Measurements from ENCODE around the gene TBX4.

The TBX4 gene

DNA sequence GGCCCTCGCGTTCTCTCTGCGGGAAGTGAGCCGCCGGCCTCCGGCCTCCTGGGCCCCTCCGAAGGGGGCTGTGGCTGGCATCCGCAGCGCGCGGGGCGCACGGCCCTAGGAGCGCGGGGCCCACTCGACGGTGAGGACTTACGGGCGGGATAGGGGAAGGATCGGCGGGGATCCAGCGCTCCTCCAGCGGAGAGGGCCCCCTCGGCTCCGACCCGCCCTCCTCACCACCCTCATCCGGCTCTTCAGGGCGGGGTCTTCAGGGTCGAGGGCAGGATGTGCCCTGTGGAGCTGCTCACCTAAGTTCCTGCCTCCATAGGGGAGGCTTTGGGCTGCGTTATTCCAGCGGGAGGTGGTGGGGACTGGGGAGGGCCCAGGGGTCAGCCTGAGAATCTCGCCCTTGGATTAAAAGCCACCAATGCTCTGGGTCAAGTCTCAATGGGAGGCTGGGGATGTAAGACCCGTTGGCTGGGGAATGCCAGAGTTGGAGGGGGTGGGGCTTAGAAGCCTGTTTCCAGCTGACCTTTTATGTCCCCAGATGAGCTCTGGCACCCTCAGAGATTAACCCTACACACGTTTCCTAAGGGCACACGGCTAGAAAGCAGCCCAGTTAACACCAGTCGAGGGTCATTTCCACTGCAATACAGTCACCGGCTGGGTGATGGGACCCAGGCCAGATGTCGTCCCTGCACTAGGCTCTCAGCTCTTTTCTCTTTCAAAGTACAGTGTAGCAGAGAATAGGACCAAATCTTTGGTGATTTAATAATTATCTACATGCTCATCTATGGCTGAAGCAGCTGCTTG lies 39.2 kb upstream of the TBX4 start:
- DNase-seq (ENCODE audit: low spot score) = no peak

GRCh38 chr17:61413661-61414126 lies 38.5 kb upstream of the TBX4 start:
- no peak for DNase-seq (ENCODE audit: low spot score)

- no peak for DNase-seq (ENCODE audit: low spot score)
Measured at GRCh38 chr17:61414141-61414935, 37.9 kb upstream of the TBX4 start.

DNA sequence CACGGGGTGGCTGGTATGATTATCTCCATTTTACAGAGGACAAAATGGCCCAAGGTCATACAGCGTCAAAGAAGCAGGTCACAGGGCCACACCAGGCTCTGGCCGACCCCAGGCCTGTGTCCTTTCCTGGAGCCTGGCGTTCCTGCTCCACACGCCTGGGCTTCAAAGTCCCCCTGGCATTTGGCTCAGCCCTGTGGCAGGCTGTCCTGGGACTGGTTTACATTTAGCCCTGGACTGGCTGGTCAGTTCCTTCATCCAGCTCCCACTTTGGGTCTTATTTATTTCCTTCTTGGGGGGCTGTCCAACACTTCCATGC lies 37.3 kb upstream of the TBX4 start:
- no peak for DNase-seq (ENCODE audit: low spot score)

GRCh38 chr17:61415374-61416210 lies 36.6 kb upstream of the TBX4 start:
- no peak for DNase-seq (ENCODE audit: low spot score)

GRCh38 chr17:61416211-61416539 lies 36.0 kb upstream of the TBX4 start:
- no peak for DNase-seq (ENCODE audit: low spot score)

DNA sequence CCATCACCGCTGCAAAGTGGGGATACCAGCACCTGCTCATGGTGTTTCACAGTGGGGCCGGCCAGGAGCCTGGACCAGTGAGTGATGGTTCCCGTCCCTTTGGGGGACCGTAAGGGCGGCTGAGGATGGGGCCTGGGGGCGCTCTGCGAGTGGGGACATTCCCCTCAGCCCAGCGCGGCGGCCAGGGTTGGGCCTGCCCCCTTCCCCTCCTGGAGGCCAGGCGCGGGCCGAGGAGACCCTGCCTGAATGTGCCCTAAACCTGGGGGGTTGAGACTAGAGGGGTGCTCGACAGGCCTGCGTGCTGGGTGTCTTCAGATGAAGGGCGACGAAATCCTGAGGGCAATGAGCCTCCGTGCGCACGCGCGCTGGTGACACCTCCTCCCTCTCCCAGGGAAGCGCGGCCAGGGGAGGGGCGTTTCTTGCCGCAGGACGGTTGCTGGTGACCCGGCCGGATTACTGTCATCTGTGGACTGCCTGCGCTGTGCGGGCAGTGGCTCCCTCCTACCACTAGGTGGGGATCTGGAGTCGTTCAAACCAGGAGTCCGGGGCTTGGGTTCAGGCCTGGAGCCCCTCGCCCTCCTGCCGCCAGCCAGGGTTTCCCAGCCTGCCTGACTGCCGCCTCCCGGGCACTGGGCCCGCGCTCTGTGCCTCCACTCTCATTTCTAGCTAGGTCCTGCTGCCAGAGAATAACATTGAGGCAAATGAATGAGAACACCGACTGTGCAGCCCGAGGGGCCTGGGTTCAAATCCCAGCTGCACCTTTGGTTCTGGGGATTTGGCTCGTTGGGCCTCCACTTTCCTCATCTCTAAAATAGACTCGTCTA lies 35.5 kb upstream of the TBX4 start:
- DNase-seq (ENCODE audit: low spot score) = peak; percentile 79

DNA sequence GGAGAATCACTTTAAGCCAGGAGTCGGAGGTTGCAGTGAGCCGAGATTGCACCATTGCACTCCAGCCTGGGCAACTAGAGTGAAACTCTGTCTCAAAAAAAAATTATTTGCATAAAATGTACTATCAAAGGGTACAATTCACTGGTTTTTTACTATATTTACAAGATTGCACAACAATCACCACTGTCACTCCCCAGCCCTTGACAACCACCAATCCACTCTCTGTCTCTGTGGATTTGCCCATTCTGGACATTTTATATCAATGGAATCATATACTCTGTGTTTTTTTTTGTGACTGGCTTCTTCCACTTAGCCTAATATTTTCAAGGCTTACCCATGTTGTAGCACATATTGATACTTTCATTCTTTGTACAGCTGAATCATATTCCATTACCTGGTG lies 33.8 kb upstream of the TBX4 start:
- DNase-seq (ENCODE audit: low spot score) = no peak

- DNase-seq (ENCODE audit: low spot score) = no peak
Measured at GRCh38 chr17:61419496-61420046, 32.7 kb upstream of the TBX4 start.

- no peak for DNase-seq (ENCODE audit: low spot score)
Measured at GRCh38 chr17:61420052-61420451, 32.2 kb upstream of the TBX4 start.

DNA sequence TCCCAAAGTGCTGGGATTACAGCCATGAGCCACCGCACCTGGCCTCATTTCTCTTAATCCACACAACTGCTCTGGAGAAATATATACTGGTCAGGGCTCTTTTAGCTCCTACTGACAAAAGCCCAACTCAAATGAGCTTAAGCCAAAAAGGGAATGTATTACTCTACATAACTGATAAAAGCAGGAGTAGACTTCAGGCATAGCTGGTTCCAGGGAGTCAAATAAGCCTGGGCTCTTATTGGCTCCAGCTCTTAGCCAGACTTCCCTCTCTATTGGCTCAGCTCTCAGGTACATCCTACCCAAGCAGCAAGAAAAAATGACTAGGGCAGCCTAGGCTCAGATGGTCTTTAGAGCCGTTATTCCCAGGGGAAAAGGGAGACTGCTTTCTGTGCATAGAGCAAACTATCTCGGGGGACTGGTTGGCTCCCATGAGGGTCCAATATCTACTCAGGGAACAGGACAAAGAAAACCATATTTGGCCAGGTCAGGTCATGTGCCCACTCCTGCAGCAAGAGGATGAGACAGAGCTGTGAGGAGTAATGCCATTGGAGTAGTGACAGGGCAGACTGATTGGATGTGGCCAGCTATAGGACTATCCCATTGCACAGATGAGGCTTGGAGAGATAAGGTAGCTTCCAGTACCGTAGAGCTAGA lies 31.4 kb upstream of the TBX4 start:
- no peak for DNase-seq (ENCODE audit: low spot score)

DNA sequence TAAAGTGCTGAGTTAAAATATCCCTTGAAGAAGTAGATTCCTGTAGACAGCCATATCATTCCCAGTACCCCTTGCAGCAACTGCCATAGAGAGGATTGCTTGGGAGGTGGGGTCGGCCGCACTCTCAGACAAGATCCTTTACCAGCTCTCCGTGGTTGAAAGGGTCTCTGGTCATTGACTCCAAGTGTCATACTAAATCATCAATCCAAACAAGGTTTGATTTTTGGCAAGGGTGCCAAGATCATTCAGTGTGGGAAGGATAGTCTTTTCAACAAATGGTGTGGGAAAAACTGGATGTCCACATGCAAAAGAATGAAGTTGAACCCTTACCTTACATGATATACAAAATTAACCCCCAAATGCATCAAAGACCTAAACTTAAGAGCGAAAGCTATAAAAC lies 30.8 kb upstream of the TBX4 start:
- no peak for DNase-seq (ENCODE audit: low spot score)

DNA sequence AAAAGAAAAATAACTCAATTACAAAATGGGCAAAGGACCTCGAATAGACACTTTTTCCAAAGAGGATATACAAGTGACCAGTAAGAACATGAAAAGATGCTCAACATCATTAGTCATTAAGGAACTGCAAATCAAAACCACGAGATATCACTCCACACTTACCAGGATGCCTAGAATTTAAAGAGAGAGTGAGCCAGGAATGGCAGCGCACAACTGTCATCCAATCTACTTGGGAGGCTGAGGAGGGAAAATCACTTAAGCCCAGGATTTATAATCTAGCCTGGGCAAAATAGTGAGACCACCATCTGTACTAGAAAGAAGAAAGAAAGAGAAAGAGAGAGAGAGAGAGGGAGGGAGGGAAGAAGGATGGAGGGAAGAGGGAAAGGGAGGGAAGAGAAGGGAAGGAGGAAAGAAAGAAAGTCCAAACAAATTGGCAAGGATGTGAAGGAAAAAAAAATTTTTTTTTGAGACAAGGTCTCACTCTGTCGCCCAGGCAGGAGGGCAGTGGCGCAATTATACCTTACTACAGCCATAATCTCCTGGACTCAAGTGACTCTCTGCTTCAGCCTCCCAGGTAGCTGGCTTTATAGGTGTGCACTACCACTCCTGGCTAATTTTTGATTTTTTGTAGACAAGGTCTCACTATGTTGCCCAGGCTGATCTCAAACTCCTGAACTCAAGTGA lies 30.0 kb upstream of the TBX4 start:
- no peak for DNase-seq (ENCODE audit: low spot score)

DNA sequence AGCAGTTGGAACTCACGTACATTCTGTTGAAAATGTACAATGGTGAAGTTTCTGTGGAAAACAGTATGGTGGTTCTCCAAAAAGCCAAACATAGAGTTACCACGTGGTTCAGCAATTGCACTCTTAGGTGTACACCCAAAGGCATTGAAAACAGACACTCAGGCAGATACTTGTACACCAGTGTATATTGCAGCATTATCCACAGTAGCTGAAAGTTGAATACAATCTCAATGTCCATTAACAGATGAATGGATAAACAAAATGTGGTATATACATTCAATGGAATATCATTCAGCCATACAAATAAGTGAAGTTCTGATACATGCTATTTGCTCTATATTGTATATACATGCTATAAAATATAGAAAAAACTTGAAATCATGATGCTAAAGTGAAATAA lies 29.4 kb upstream of the TBX4 start:
- no peak for DNase-seq (ENCODE audit: low spot score)

- no peak for DNase-seq (ENCODE audit: low spot score)
Measured at GRCh38 chr17:61423967-61424649, 28.1 kb upstream of the TBX4 start.

- no peak for DNase-seq (ENCODE audit: low spot score)
Measured at GRCh38 chr17:61425682-61426481, 26.3 kb upstream of the TBX4 start.

DNA sequence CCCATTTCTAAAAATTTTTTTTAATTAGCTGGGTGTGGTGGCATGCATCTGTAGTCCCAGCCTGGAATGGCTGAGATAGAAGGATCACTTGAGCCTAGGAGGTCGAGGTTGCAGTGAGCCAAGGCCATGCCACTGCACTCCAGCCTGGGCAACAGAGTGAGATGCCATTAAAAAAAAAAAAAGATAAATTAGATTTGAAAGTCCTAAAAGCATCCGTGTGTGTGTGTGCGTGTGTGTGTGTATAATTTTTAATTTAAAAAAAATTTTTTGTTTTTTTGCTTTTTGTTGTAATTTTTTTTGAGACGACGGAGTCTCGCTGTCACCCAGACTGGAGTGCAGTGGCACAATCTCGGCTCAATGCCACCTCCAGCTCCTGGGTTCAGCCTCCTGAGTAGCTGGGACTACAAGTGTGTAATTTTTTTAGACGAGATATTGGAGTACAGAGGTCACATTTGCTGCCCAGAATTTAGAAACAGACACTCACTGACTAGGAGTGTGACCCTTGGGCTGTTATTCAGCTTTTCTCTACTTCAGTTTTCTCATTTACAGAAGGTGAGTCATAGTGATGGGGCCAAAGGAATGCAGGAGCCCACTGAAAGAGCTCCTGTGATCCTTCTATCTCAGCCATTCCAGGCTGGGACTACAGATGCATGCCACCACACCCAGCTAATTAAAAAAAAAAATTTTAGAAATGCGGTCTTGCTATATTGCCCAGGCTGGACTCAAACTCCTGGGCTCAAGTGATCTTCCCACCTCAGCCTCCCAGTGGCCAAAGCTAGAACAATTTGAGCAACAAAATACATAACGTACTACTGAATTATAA lies 25.5 kb upstream of the TBX4 start:
- DNase-seq (ENCODE audit: low spot score) = no peak

DNA sequence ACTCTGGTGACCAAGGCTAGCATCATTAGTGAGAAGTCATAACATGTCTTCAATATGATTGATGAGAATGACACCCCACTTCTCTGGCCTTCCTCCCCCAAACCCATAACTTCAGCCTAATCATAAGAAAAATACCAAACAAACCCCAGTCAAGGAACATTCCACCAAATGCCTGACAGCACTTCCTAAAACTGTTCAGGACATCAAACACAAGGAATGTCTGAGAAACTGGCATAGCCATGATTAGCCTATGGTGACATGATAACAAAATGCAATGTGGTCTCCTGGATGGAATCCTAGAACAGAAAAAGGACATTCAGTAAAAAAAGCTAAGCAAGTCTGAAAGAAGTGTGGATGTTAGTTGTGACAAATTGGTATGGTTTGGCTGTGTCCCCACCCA lies 24.7 kb upstream of the TBX4 start:
- no peak for DNase-seq (ENCODE audit: low spot score)

Data from kidney capillary endothelial cell (primary cell).